Measurements from ENCODE around the gene RNU6-7. TPM values are rescaled to one million over a fixed set of nuclear protein-coding genes. Genes with fewer than 3 reads are reported as not detected.

Gene RNU6-7
- total RNA-seq, 1 experiment from 2014 or later: not detected

DNA sequence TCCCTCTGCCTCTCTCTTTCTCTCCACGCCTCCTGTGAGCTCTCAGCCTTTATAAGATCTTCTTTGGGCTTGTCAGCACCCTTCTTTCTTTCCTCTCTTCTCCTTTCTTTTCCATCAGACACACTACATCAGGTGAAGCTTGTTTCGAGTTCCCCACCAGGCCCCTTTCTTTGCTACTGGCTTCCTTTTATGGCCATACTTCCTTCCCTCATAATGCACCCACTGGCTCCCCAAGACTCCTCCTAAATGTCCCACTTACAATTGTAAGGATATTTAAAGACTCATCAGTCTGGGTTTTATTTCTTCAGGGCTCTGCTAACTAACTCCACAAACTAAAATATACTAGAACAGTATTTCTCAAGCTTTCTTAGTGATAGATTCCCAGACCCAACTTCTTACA lies 4.7 kb downstream of the RNU6-7 start:
- Mint-ChIP-seq H3K27ac (no peak overlapping the region), H3K36me3 (no peaks in the 10 kb centered on the region), H3K4me1 (peaks cover 17% of the 10 kb centered on the region), H3K27me3 (ENCODE audit: low read depth) (peaks cover 15% of the 10 kb centered on the region), H3K4me3 (no peak overlapping the region), H3K9me3 (no peaks in the 10 kb centered on the region)
- ChIA-PET CTCF (interaction anchor here (0.6 to 1.0 kb wide), 2 partner anchors 133 to 354 kb away, joined by 3 to 4 read pairs; no protein-coding TSS in a partner anchor), POLR2A (no interaction called here)
- no peak for ATAC-seq
- TF ChIP-seq, protein P1, sequence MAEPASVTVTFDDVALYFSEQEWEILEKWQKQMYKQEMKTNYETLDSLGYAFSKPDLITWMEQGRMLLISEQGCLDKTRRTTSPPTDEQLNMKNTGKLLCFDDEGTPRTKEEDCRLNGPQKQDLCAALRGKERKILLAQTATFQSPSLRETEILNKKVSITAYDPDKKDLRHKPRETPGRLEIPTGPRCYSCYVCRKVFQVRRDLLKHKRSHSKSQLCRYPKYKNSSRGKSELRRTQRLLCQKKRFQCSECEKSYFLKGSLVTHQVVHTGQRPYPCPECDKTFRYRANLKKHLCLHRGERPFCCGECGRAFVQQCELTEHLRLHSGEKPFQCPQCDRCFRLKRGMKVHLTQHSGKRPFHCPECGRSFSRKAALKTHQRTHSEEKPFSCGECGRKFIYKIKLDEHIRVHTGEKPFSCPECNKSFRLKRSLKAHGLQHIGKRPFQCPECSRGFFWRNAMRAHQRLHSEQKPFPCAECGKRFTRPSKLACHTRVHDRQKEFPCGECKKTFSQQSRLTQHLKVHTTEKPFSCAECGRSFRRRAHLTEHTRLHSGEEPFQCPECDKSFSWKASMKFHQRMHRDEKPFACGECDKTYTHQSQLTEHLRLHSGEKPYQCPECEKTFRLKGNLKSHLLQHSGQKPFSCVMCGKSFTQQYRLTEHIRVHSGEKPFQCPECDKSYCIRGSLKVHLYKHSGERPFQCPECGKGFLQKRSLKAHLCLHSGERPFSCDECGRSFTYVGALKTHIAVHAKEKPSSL (CRISPR knock-in tag; conservative IDR thresholded peaks at IDR 0.05): no peak
- TF ChIP-seq, protein P2, sequence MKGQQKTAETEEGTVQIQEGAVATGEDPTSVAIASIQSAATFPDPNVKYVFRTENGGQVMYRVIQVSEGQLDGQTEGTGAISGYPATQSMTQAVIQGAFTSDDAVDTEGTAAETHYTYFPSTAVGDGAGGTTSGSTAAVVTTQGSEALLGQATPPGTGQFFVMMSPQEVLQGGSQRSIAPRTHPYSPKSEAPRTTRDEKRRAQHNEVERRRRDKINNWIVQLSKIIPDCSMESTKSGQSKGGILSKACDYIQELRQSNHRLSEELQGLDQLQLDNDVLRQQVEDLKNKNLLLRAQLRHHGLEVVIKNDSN (CRISPR knock-in tag; IDR thresholded peaks at IDR 0.05): no peak
- TF ChIP-seq, protein P3, sequence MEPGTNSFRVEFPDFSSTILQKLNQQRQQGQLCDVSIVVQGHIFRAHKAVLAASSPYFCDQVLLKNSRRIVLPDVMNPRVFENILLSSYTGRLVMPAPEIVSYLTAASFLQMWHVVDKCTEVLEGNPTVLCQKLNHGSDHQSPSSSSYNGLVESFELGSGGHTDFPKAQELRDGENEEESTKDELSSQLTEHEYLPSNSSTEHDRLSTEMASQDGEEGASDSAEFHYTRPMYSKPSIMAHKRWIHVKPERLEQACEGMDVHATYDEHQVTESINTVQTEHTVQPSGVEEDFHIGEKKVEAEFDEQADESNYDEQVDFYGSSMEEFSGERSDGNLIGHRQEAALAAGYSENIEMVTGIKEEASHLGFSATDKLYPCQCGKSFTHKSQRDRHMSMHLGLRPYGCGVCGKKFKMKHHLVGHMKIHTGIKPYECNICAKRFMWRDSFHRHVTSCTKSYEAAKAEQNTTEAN (CRISPR knock-in tag; IDR thresholded peaks at IDR 0.05): no peak
- TF ChIP-seq NFE2L1 (CRISPR knock-in tag; IDR thresholded peaks at IDR 0.05) (no peak), TEAD4 (CRISPR knock-in tag; IDR thresholded peaks at IDR 0.05) (no peak), ZNF396 (CRISPR knock-in tag; IDR thresholded peaks at IDR 0.05; ENCODE audit: borderline replicate concordance) (no peak), MYBL2 (CRISPR knock-in tag; IDR thresholded peaks at IDR 0.05) (no peak)
- TF ChIP-seq, protein P4, sequence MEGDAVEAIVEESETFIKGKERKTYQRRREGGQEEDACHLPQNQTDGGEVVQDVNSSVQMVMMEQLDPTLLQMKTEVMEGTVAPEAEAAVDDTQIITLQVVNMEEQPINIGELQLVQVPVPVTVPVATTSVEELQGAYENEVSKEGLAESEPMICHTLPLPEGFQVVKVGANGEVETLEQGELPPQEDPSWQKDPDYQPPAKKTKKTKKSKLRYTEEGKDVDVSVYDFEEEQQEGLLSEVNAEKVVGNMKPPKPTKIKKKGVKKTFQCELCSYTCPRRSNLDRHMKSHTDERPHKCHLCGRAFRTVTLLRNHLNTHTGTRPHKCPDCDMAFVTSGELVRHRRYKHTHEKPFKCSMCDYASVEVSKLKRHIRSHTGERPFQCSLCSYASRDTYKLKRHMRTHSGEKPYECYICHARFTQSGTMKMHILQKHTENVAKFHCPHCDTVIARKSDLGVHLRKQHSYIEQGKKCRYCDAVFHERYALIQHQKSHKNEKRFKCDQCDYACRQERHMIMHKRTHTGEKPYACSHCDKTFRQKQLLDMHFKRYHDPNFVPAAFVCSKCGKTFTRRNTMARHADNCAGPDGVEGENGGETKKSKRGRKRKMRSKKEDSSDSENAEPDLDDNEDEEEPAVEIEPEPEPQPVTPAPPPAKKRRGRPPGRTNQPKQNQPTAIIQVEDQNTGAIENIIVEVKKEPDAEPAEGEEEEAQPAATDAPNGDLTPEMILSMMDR (IDR thresholded peaks at IDR 0.05): no peak
- TF ChIP-seq, protein P5, sequence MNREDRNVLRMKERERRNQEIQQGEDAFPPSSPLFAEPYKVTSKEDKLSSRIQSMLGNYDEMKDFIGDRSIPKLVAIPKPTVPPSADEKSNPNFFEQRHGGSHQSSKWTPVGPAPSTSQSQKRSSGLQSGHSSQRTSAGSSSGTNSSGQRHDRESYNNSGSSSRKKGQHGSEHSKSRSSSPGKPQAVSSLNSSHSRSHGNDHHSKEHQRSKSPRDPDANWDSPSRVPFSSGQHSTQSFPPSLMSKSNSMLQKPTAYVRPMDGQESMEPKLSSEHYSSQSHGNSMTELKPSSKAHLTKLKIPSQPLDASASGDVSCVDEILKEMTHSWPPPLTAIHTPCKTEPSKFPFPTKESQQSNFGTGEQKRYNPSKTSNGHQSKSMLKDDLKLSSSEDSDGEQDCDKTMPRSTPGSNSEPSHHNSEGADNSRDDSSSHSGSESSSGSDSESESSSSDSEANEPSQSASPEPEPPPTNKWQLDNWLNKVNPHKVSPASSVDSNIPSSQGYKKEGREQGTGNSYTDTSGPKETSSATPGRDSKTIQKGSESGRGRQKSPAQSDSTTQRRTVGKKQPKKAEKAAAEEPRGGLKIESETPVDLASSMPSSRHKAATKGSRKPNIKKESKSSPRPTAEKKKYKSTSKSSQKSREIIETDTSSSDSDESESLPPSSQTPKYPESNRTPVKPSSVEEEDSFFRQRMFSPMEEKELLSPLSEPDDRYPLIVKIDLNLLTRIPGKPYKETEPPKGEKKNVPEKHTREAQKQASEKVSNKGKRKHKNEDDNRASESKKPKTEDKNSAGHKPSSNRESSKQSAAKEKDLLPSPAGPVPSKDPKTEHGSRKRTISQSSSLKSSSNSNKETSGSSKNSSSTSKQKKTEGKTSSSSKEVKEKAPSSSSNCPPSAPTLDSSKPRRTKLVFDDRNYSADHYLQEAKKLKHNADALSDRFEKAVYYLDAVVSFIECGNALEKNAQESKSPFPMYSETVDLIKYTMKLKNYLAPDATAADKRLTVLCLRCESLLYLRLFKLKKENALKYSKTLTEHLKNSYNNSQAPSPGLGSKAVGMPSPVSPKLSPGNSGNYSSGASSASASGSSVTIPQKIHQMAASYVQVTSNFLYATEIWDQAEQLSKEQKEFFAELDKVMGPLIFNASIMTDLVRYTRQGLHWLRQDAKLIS (CRISPR knock-in tag; IDR thresholded peaks at IDR 0.05; ENCODE audit: borderline replicate concordance): no peak
- TF ChIP-seq, protein P6, sequence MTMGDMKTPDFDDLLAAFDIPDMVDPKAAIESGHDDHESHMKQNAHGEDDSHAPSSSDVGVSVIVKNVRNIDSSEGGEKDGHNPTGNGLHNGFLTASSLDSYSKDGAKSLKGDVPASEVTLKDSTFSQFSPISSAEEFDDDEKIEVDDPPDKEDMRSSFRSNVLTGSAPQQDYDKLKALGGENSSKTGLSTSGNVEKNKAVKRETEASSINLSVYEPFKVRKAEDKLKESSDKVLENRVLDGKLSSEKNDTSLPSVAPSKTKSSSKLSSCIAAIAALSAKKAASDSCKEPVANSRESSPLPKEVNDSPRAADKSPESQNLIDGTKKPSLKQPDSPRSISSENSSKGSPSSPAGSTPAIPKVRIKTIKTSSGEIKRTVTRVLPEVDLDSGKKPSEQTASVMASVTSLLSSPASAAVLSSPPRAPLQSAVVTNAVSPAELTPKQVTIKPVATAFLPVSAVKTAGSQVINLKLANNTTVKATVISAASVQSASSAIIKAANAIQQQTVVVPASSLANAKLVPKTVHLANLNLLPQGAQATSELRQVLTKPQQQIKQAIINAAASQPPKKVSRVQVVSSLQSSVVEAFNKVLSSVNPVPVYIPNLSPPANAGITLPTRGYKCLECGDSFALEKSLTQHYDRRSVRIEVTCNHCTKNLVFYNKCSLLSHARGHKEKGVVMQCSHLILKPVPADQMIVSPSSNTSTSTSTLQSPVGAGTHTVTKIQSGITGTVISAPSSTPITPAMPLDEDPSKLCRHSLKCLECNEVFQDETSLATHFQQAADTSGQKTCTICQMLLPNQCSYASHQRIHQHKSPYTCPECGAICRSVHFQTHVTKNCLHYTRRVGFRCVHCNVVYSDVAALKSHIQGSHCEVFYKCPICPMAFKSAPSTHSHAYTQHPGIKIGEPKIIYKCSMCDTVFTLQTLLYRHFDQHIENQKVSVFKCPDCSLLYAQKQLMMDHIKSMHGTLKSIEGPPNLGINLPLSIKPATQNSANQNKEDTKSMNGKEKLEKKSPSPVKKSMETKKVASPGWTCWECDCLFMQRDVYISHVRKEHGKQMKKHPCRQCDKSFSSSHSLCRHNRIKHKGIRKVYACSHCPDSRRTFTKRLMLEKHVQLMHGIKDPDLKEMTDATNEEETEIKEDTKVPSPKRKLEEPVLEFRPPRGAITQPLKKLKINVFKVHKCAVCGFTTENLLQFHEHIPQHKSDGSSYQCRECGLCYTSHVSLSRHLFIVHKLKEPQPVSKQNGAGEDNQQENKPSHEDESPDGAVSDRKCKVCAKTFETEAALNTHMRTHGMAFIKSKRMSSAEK (CRISPR knock-in tag; IDR thresholded peaks at IDR 0.05; ENCODE audit: borderline replicate concordance): no peak
- TF ChIP-seq, protein P7, sequence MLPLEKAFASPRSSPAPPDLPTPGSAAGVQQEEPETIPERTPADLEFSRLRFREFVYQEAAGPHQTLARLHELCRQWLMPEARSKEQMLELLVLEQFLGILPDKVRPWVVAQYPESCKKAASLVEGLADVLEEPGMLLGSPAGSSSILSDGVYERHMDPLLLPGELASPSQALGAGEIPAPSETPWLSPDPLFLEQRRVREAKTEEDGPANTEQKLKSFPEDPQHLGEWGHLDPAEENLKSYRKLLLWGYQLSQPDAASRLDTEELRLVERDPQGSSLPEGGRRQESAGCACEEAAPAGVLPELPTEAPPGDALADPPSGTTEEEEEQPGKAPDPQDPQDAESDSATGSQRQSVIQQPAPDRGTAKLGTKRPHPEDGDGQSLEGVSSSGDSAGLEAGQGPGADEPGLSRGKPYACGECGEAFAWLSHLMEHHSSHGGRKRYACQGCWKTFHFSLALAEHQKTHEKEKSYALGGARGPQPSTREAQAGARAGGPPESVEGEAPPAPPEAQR (CRISPR knock-in tag; IDR thresholded peaks at IDR 0.05): no peak
- DNase-seq (ENCODE audit: low spot score): no peak
